Measurements from ENCODE around the gene METTL27.
"Not testable (repeated sequence)": the region's sequence is repeated elsewhere in the genome, so short reads cannot be mapped to it uniquely, and the experiment has no call there.

The METTL27 gene

DNA sequence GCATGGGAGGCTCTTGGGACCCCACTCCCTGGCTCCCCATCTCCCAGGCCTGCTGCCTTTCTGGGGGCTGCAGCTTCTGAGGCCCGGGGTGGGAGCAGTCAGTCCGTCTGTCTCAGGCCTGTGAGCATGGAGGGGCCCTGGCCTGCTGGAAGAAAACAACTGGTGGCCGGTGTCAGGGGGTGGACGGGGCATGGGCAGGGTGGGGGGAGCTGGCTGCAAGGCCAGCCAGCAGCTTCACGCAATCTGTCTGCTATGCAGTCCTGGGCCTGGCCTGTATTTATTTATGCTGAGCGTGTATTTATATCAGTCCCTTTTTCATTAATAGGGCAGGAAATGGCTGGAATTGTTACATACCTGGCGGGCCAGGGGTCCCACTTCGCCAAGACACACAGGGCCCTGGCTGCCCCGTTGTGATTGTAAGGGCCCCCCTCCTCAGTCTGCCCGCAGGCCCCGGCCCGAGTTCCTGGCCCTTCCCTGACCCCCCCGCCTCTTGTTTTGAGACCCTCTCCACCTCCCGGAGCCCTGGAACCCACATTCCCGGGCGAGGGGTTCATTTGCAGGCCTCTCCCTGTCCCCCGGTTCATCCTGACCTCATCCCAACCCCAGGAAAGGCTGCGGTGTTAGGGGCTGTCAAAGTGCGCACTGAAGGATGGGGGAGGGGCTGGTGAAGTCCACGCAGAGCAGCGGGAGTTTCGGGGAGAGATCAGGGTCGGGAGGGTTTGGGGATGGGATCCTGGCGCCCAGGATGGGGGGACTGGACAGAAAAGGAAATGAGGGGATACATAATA, 26.9 kb upstream of the METTL27 start:
- no peak for DNase-seq

GRCh38 chr7:73866446-73866767, 24.1 kb upstream of the METTL27 start:
- no peak for DNase-seq

GRCh38 chr7:73865738-73866445, 23.6 kb upstream of the METTL27 start:
- no peak for DNase-seq

- DNase-seq = no peak
Measured at GRCh38 chr7:73864981-73865711, 22.8 kb upstream of the METTL27 start.

GRCh38 chr7:73861305-73861704, 19.0 kb upstream of the METTL27 start:
- DNase-seq = no peak

DNA sequence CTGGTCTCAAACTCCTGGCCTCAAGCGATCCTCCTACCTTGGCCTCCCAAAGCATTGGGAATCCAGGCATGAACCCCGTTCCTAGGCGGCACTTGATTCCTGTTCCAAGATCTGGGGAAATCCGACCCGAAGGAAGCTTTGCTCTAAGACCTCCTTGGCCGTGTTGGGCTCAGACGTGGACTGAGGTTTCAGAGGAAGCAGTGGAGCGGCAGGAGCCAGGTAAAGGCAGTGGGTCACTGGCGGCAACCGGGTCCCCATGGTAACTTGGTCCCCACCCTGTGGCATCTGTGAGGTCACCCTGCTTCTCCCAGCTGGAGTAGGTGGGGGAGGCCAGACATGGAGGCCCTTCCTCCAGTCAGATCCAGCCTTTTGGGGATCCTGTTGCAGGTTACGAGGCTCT, 18.5 kb upstream of the METTL27 start, which contains the start of gene TMEM270:
Gene TMEM270 (plus strand): TSS at position 301 of the 400 bp plus-strand sequence. CDS start 36 bp downstream, at position 337.
- no peak for DNase-seq

DNA sequence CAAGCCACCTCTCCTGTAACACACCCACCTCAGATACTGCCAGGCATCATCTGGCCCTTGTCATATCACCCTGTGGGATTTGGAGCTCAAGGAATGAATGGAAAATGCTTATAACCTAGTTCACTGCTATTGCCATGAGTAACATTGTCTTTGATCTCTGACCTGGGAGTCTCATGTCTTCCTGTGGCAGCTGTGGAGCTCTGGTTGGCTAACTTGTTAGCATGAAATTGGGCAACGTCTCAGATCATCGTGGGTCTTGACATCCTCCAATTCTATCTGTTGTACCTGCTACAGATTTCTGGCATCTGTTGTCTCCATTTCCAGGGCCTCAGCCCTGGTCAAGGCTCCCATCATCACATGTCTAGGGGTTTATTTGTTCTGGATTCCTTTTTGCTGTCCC, 16.5 kb upstream of the METTL27 start:
- no peak for DNase-seq

DNA sequence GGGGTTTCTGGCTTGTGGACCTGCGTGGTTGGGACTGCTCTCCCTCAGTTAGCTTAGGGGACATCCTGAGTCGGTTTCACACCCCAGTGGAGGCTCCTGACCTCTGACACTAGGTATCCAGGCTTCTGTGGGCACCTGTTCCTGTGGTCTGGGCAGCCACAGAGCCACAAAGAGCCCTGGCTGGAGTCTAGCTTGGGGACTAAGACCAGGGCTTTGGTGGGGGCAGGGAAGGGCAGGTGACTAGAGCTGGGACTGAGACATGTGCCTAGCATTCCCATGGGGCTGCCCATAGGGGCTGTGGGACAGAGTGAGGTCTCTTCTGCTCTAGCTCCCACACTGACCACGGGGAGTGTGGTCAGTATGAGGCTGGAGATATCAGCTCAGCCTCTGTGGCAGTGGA, 14.6 kb upstream of the METTL27 start:
- no peak for DNase-seq

DNA sequence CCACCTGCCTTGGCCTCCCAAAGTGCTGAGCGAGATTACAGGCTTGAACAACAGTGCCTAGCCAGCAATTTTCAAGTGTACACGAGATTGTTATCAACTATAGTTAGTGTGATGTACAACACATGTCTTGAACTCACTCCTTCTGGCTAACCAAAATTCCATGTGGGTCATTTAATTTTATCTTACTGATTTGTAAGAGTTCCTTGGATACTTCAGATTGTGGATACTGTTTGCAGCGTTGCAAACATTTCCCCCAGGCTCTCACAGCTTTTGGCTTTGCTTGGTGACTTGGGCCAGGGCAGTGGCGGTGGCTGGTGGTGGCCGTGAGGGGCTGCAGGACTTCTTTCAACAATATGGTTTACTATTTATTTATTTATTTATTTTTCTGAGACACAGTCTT, 10.2 kb upstream of the METTL27 start:
- DNase-seq = no peak

DNA sequence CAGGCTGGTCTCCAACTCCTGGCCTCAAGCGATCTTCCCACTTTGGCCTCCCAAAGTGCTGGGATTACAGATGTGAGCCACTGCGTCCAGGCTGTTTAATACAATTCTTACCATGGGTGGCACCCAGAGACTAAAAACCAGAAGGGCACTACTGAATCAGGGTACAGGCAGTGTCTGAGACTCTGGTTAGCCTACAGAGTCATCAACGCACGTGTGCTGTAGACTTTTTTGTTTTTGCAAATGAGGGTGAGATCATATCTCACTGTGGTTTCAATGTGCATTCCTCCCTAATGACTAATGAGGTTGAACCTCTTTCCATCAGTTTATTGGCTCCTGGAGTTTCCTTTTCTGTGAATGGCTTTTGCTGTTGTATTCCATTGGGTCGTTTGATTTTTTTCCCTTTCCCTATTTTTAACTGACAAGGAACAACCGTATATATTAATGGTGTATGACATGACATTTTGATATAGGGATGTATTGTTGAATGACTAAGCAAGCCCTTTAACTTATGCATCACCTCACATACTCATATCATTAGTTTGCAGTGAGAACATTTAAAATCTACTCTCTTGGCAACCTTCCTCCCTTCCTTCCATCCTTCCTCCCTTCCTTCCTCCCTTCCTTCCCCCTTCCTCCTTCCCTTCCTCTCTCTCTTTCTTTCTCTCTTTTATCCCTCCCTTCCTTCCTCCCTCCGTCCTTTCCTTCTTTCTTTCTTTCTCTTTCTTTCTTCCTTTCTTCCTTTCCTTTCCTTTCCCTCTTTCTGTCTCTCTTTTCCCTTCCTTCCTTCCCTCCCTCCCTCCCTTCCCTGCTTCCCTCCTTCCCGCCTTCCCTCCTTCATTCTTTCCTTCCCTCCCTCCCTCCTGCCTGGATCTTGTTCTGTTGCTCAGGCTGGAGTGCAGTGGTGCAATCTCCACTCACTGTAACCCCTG, 9.4 kb upstream of the METTL27 start:
- DNase-seq = no peak

DNA sequence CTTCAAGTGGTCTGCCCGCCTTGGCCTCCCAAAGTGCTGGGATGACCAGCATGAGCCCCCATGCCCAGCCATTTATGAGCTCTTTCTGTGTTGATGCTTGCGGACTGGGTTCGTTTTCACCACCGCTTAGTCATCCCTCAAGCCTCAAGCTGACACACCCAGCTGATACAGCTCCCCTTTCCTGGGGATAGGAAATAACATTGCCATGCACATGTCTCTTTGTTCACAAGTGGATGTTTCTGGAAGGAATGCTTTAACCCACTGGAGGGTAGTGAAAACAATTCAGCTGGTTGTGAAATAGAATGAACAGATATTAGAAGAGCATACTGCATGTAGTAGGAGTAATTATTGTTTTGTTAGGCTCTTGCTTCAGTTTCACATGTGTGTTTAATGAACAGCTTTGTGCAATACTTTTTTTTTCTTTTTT, 8.5 kb upstream of the METTL27 start:
- DNase-seq = no peak

DNA sequence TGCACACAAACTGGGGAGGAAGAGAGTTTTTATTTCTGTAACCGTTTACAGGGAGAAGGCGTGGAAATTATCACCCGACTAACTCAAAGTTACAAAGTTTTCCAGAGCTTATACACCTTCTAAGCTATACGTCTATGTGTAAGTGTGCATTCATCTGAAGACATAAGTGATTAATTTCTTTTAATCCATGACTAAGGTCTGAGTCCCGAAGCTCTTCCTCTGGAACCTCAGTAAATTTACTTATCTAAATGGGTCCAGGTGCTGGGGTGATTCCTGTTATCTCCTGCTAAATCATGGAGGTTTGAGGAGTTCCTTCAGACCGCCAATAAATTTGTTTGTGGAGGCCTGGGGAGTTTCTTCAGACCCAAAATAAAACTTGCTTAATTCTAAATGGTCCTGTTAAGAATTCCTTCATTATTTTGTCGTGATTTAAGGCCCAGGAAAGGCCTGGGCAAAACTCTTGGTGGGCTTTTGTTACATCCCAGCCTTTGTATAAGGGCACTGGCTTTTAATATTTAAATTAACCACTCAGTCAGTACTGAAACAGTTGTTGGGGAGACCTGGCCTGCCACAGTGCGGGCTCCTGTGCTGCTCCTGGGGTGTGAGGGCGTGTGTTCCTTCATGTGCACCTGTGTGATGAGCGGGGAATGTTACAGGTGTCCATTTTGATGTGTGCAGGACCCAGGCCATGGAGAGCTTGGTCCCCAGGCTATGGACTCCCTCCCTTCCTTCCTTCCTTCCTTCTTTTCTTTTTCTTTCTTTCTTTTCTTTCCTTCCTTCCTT, 5.8 kb upstream of the METTL27 start:
- DNase-seq = no peak

DNA sequence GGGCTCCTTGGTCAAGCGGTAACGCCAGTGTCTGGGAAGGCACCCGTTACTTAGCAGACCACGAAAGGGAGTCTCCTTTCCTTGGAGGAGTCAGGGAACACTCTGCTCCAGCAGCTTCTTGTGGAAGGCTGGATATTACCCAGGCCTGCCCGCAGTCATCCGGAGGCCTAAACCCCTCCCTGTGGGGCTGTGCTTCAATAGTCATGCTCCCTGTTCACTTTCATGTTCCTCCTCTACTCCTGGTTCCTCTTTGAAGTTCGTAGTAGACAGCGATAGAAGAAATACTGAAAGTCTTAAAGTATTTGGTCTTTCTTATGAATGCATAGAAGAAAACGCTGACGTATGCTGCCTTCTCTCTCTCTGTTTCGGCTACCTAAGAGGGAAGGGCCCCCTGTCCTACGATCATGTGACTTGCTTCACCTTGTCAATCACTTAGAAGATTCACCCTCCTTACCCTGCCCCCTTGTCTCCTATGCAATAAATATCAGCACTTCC, 3.4 kb upstream of the METTL27 start:
- DNase-seq = not testable (repeated sequence)

DNA sequence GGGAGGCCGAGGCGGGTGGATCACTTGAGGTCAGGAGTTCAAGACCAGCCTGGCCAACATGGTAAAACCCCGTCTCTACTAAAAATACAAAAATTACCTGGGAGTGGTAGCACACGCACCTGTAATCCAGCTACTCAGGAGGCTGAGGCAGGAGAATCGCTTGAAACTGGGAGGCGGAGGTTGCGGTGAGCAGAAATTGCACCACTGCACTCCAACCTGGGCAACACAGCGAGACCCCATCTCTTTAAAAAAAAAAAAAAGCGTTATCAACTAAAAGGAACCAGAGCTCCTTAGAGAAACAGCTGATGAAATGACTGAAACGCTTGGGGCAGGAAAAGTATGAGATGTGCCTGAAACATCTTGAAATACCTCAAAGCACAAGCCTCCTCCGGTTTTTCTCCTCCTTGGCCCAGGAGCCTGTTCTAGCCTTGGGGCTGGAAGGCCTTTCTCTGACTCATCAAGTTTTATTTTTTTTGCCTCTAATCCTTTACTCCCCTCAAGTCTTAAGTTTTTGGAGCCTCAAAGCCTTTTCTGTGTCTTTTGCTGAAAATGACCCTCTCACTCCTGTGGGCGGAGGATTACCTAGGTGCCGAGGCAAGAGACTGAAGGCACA, 2.6 kb upstream of the METTL27 start:
- no peak for DNase-seq

GRCh38 chr7:73844131-73844547, 1.8 kb upstream of the METTL27 start:
- DNase-seq = no peak

GRCh38 chr7:73841689-73842066, 638 bp downstream of the METTL27 start:
- DNase-seq = no peak

DNA sequence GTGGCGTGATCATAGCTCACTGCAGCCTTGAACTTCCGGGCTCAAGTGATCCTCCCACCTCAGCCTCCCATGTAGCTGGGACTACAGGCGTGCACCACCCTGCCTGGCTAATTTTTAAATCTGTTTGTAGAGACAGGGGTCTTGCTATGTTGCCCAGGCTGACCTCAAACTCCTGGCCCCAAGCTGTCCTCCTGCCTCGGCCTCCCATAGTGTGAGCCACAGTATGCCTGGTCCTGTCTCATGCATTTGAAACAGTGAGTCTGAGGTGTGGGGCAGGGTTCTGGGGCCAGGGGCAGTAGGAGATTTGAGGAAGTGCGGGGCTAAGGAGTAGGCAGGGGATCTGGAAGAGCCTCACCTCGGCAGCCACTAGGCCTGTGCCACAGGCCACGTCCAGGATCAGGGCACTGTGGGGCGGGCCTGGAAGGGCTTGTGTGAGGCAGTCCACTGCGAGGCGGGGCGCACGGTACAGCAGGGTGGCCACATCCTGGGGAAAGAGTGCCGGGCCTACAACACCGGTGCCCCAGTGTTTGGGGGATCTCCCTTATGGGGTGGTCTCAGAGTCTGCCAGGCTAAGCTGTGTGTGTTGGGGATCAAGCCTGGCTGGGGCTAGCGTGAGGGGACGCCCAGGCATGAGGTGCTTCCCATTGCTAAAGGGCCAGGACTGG, 1.5 kb downstream of the METTL27 start:
- no peak for DNase-seq

DNA sequence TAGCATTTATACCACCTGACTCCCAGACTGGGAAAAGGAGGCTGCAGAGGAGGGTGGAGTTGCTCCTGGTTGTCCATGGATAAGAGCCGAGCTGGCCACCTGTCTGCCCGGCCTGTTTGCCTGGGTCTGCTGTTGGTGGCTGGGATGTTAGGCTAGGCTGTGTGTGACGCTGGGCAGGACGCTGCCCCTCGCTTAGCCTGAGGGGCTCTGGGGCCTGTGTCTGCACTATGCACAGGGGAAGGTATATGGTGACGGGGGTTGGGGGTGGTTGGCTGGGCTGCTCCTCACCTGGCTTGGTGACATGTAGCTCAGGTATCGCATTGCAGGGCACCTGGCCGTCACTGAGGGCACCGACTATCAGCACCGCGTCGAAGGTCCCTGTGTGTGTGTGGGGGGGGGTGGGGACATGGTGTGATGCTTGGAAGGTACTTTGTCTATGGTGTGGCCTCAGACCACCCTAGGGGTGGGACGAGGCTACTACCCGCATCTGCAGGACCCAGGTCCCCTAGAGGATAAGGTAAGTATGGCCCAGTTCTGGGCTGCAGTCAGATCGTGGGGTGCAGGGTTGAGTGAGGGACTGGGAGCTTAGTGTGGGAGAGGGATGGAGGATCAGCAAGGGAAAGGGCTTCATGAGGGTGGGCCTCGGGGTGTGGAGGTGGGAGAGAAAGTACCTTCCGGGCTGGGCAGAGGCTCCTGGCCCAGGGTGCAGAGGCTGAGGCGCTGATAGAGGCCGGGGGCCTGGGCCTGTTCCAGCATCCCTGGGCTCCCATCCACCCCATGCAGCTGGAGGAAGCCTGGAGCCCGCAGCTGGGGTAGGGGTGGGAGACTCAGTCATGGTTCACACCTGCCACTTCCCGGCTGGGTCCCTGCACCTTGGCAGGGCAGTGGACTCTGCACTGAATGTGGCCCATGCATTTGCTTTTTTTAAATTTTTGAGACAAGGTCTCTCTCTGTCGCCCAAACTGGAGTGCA, 2.3 kb downstream of the METTL27 start:
- DNase-seq = no peak

DNA sequence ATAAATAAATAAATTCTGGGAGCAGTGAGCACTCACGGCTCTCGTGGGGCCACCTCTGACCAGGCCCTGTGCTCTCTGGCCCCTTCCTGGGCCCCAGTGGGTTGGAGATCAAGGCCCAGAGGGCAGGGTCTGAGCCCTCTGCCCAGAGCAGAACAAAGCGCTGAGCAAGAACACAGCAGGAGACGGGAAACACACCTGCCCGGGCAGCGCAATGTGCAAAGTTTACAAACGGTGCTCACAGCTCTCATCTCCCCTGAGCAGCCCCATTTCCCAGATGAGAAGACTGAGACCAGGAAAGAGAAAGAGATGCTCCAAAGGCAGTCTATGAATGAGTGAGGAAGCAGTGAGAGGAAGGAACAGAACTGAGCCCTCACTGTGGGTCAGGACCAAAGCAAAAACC, 3.0 kb downstream of the METTL27 start:
- DNase-seq = no peak

All from activated CD4-positive, alpha-beta T cell treated with anti-CD3 and anti-CD28 coated beads, Interleukin-2, amount 50 U/mL, for 1 hour (primary cell).